ENCODE results near the gene CMSS1. TPM values are rescaled to one million over a fixed set of nuclear protein-coding genes. Genes with fewer than 3 reads are reported as not detected.

CMSS1 gene
- polyA plus RNA-seq, 2 of the 4 experiments (the other 2 are of a cell fraction) = 61.1 to 62.9 TPM

- POLR2A ChIA-PET = no interaction called here
These were observed 377.7 kb downstream of the CMSS1 start for GRCh38 chr3:100195375-100195774.

DNA sequence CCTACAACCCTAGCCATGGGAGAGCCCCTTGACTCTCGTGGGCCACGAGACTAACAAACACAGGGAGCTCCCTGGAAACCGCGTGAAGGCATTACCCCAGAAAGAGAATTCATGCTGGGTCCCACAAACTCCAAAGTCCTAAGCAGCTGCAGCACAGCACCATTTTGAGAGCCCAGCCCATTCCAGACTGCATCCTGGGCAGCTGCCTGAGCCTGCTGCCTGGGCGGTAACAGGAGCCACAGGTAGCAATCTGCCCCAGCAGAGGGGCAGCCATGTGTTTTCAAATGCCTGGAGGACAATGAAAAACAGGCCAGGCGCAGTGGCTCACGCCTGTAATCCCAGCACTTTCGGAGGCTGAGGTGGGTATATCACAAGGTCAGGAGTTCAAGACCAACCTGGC lies 380.2 kb downstream of the CMSS1 start:
- H3K4me2 ChIP-seq = no peak overlapping the region
- H3K4me1 ChIP-seq = no peaks in the 10 kb centered on the region
- H3K27ac ChIP-seq = no peak overlapping the region
- ChIA-PET CTCF (interaction anchor here (0.6 kb wide), 1 partner anchor 12 kb away, joined by 4 read pairs; no protein-coding TSS in a partner anchor), POLR2A (interaction anchor here (0.5 kb wide), 1 partner anchor 355 kb away, joined by 3 read pairs; no protein-coding TSS in a partner anchor)
- ATAC-seq (no peak), FAIRE-seq (no peak), DNase-seq (ENCODE audit: low read depth in 1 of 2, low spot score in 1 of 2) (no peak)
- H3K4me3 ChIP-seq = no peak overlapping the region
- H3K9me3 ChIP-seq = 0 out of 3 replicates have a peak, but pooled peaks cover 2% of the 10 kb centered on the region
- WGBS (ENCODE audit: missing lambda C conversion rate) = 81% methylated on average over 8 of the region's 8 CpGs
- TF ChIP-seq E2F6 (IDR thresholded peaks at IDR 0.05; ENCODE audit: borderline replicate concordance, low read depth) (no peak), ZFP36 (IDR thresholded peaks at IDR 0.05; ENCODE audit: borderline replicate concordance, partially characterized antibody) (no peak), MAZ (IDR thresholded peaks at IDR 0.05; ENCODE audit: borderline replicate concordance, low read depth, low read length) (no peak), KDM1A (IDR thresholded peaks at IDR 0.05; ENCODE audit: low read depth) (no peak), USF2 (IDR thresholded peaks at IDR 0.05) (no peak), GATA3 (IDR thresholded peaks at IDR 0.05; ENCODE audit: borderline replicate concordance) (no peak), POLR2AphosphoS2 (conservative IDR thresholded peaks at IDR 0.05; ENCODE audit: low read length) (no peak), JUNB (IDR thresholded peaks at IDR 0.05) (no peak), ZC3H11A (IDR thresholded peaks at IDR 0.05) (no peak), RCOR1 (IDR thresholded peaks at IDR 0.05; ENCODE audit: low read depth, low read length) (no peak), EHMT2 (IDR thresholded peaks at IDR 0.05; ENCODE audit: low read depth) (no peak), FOXS1 (CRISPR knock-in tag; IDR thresholded peaks at IDR 0.05) (no peak)
- TF ChIP-seq, protein P1, sequence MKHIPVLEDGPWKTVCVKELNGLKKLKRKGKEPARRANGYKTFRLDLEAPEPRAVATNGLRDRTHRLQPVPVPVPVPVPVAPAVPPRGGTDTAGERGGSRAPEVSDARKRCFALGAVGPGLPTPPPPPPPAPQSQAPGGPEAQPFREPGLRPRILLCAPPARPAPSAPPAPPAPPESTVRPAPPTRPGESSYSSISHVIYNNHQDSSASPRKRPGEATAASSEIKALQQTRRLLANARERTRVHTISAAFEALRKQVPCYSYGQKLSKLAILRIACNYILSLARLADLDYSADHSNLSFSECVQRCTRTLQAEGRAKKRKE (CRISPR knock-in tag; IDR thresholded peaks at IDR 0.05; ENCODE audit: low read depth) = no peak

More at GRCh38 chr3:100195375-100195774, 377.7 kb downstream of the CMSS1 start:
- H3K9me3 ChIP-seq = 0 out of 3 replicates have a peak, but pooled peaks cover 2% of the 10 kb centered on the region
- CTCF ChIA-PET = no interaction called here
- H3K4me3 ChIP-seq = no peak overlapping the region
- WGBS (ENCODE audit: missing lambda C conversion rate) = 86% methylated on average over 5 of the region's 5 CpGs
- no peak overlapping the region for H3K27ac ChIP-seq
- no peaks in the 10 kb centered on the region for H3K4me1 ChIP-seq
- FAIRE-seq (no peak), DNase-seq (ENCODE audit: low read depth in 1 of 2, low spot score in 1 of 2) (no peak), ATAC-seq (no peak)
- TF ChIP-seq HOXB13 (CRISPR knock-in tag; IDR thresholded peaks at IDR 0.05; ENCODE audit: low read depth) (no peak), RCOR1 (IDR thresholded peaks at IDR 0.05; ENCODE audit: low read depth, low read length) (no peak), EHMT2 (IDR thresholded peaks at IDR 0.05; ENCODE audit: low read depth) (no peak), BHLHE40 (IDR thresholded peaks at IDR 0.05; ENCODE audit: low read depth, low read length) (no peak), ZSCAN20 (CRISPR knock-in tag; IDR thresholded peaks at IDR 0.05) (no peak), MAZ (IDR thresholded peaks at IDR 0.05; ENCODE audit: borderline replicate concordance, low read depth, low read length) (no peak), USF2 (IDR thresholded peaks at IDR 0.05) (no peak), SMC3 (IDR thresholded peaks at IDR 0.05) (no peak), KDM1A (IDR thresholded peaks at IDR 0.05; ENCODE audit: low read depth) (no peak), TFCP2L1 (CRISPR knock-in tag; IDR thresholded peaks at IDR 0.05) (no peak), PBX3 (IDR thresholded peaks at IDR 0.05) (no peak), HEYL (CRISPR knock-in tag; IDR thresholded peaks at IDR 0.05) (no peak), CHD4 (IDR thresholded peaks at IDR 0.05; ENCODE audit: borderline replicate concordance) (no peak), HOXA7 (CRISPR knock-in tag; IDR thresholded peaks at IDR 0.05) (no peak), BCL3 (IDR thresholded peaks at IDR 0.05) (no peak), POLR2AphosphoS2 (conservative IDR thresholded peaks at IDR 0.05; ENCODE audit: low read length) (no peak), NPAS2 (CRISPR knock-in tag; IDR thresholded peaks at IDR 0.05; ENCODE audit: borderline replicate concordance) (no peak)
- TF ChIP-seq, protein P2, sequence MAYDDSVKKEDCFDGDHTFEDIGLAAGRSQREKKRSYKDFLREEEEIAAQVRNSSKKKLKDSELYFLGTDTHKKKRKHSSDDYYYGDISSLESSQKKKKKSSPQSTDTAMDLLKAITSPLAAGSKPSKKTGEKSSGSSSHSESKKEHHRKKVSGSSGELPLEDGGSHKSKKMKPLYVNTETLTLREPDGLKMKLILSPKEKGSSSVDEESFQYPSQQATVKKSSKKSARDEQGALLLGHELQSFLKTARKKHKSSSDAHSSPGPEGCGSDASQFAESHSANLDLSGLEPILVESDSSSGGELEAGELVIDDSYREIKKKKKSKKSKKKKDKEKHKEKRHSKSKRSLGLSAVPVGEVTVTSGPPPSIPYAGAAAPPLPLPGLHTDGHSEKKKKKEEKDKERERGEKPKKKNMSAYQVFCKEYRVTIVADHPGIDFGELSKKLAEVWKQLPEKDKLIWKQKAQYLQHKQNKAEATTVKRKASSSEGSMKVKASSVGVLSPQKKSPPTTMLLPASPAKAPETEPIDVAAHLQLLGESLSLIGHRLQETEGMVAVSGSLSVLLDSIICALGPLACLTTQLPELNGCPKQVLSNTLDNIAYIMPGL (CRISPR knock-in tag; IDR thresholded peaks at IDR 0.05; ENCODE audit: borderline replicate concordance) = no peak
- TF ChIP-seq, protein P3, sequence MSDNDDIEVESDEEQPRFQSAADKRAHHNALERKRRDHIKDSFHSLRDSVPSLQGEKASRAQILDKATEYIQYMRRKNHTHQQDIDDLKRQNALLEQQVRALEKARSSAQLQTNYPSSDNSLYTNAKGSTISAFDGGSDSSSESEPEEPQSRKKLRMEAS (IDR thresholded peaks at IDR 0.05) = no peak
- H3K4me2 ChIP-seq = no peak overlapping the region

Data from A549 (cell line).